ENCODE measurements around the gene GABRG3. TPM values are rescaled to one million over a fixed set of nuclear protein-coding genes. Genes with fewer than 3 reads are reported as not detected.

Gene GABRG3
- total RNA-seq, 1 donor from 2014 or later: not detected

GRCh38 chr15:27062951-27063350, 92.0 kb downstream of the GABRG3 start:
- DNase-seq (ENCODE audit: low spot score): no peak

GRCh38 chr15:27064080-27064479, 93.1 kb downstream of the GABRG3 start:
- no peak for DNase-seq (ENCODE audit: low spot score)

GRCh38 chr15:27065151-27065550, 94.2 kb downstream of the GABRG3 start:
- no peak for DNase-seq (ENCODE audit: low spot score)

GRCh38 chr15:27065785-27066184, 94.8 kb downstream of the GABRG3 start:
- no peak for DNase-seq (ENCODE audit: low spot score)

GRCh38 chr15:27066446-27066845, 95.5 kb downstream of the GABRG3 start:
- no peak for DNase-seq (ENCODE audit: low spot score)

GRCh38 chr15:27067175-27067574, 96.2 kb downstream of the GABRG3 start:
- no peak for DNase-seq (ENCODE audit: low spot score)

GRCh38 chr15:27070841-27071240, 99.9 kb downstream of the GABRG3 start:
- DNase-seq (ENCODE audit: low spot score): no peak

GRCh38 chr15:27074179-27074578, 103.2 kb downstream of the GABRG3 start:
- DNase-seq (ENCODE audit: low spot score): no peak

- DNase-seq (ENCODE audit: low spot score): no peak
Observed at GRCh38 chr15:27077790-27078189, 106.8 kb downstream of the GABRG3 start.

- no peak for DNase-seq (ENCODE audit: low spot score)
Observed at GRCh38 chr15:27081676-27082418, 110.9 kb downstream of the GABRG3 start.

GRCh38 chr15:27082526-27082925, 111.5 kb downstream of the GABRG3 start:
- no peak for DNase-seq (ENCODE audit: low spot score)

GRCh38 chr15:27084844-27085243, 113.9 kb downstream of the GABRG3 start:
- DNase-seq (ENCODE audit: low spot score): no peak

- DNase-seq (ENCODE audit: low spot score): no peak
Observed at GRCh38 chr15:27086149-27086548, 115.2 kb downstream of the GABRG3 start.

GRCh38 chr15:27086805-27087204, 115.8 kb downstream of the GABRG3 start:
- DNase-seq (ENCODE audit: low spot score): no peak

GRCh38 chr15:27087651-27088583, 116.9 kb downstream of the GABRG3 start:
- DNase-seq (ENCODE audit: low spot score): no peak

- no peak for DNase-seq (ENCODE audit: low spot score)
Observed at GRCh38 chr15:27088584-27089232, 117.7 kb downstream of the GABRG3 start.

GRCh38 chr15:27089233-27089586, 118.2 kb downstream of the GABRG3 start:
- no peak for DNase-seq (ENCODE audit: low spot score)

- no peak for DNase-seq (ENCODE audit: low spot score)
Observed at GRCh38 chr15:27089676-27090075, 118.7 kb downstream of the GABRG3 start.

GRCh38 chr15:27091270-27091940, 120.4 kb downstream of the GABRG3 start:
- no peak for DNase-seq (ENCODE audit: low spot score)

- no peak for DNase-seq (ENCODE audit: low spot score)
Observed at GRCh38 chr15:27092390-27092789, 121.4 kb downstream of the GABRG3 start.

GRCh38 chr15:27094235-27094634, 123.3 kb downstream of the GABRG3 start:
- no peak for DNase-seq (ENCODE audit: low spot score)

Data from mesenteric fat pad (tissue), 1 donor.